Hepatocyte (in vitro differentiated cells): ENCODE results near the gene MISP3.

Source experiments
- EZH2 ChIP-seq: fragments of 200-600 bp; sonication (generic); IDR thresholded peaks from 2 replicates; pipeline ENCODE4 v1.6.1; 2016; ENCODE audit warnings: antibody characterized with exemption, mild to moderate bottlenecking, borderline replicate concordance
- EZH2phosphoT487 ChIP-seq: fragments of 200-600 bp; sonication (generic); IDR thresholded peaks from one replicate; pipeline ENCODE4 v1.6.1; 2018; ENCODE audit warnings: antibody characterized with exemption, mild to moderate bottlenecking, low read depth, moderate library complexity; ENCODE audit not compliant: unreplicated experiment, severe bottlenecking
- TF ChIP-seq, protein P1 (sequence below): fragments of 200-600 bp; sonication (generic); IDR thresholded peaks from 2 replicates; pipeline ENCODE4 v1.5.1; 2016; ENCODE audit warnings: antibody characterized with exemption, mild to moderate bottlenecking; ENCODE audit not compliant: poor library complexity

DNA sequence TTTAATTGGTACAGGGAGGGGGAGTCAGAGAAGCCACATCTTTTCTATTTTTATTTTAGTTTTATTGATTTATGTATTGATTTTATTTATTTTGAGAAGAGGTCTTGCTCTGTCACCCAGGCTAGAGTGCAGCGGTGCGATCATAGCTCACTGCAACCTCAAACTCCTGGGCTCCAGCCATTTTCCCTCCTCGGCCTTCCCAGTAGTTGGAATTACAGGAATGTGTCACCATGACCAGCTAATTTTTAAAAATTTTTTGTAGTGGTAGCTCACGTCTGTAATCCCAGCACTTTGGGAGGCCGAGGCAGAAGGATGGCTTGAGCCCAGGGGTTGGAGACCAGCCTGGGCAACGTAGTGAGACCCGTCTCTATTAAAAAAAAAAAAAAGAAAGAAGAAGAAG is 36.9 kb upstream of the MISP3 start:
- TF ChIP-seq, protein P1, sequence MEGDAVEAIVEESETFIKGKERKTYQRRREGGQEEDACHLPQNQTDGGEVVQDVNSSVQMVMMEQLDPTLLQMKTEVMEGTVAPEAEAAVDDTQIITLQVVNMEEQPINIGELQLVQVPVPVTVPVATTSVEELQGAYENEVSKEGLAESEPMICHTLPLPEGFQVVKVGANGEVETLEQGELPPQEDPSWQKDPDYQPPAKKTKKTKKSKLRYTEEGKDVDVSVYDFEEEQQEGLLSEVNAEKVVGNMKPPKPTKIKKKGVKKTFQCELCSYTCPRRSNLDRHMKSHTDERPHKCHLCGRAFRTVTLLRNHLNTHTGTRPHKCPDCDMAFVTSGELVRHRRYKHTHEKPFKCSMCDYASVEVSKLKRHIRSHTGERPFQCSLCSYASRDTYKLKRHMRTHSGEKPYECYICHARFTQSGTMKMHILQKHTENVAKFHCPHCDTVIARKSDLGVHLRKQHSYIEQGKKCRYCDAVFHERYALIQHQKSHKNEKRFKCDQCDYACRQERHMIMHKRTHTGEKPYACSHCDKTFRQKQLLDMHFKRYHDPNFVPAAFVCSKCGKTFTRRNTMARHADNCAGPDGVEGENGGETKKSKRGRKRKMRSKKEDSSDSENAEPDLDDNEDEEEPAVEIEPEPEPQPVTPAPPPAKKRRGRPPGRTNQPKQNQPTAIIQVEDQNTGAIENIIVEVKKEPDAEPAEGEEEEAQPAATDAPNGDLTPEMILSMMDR, result no peak
- no peak for TF ChIP-seq EZH2phosphoT487
- no peak for TF ChIP-seq EZH2
